ENCODE data around the gene UNC5CL. TPM values are rescaled to one million over a fixed set of nuclear protein-coding genes. Genes with fewer than 3 reads are reported as not detected.

The UNC5CL gene
- total RNA-seq, 1 experiment from 2014 or later: 10.6 TPM

DNA sequence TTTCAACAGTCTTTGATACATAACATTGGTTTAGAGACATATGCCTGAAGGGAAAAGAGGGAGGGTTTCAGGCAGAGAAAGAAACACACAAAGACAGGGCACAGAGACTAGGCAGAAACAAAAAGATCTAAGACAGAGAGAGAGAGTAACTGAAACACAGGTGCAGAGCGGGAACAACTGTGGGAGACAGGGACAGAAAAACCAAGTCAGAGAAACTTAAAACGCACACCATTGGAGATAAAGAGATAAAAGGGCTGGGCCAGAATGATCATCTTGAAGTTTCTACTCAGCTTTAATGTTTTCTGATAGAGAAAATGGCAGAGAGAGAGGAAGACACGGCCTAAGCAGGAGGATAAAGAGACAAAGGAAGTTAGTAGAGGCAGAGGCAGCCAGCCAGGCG, 11.8 kb downstream of the UNC5CL start:
- CTCF ChIA-PET: interaction anchor here (1.1 to 1.5 kb wide), 2 partner anchors 13 to 39 kb away, joined by 5 to 6 read pairs; no protein-coding TSS in a partner anchor
- Mint-ChIP-seq H3K9me3 (ENCODE audit: low read depth, unreplicated experiment) (no peaks in the 10 kb centered on the region), H3K27ac (ENCODE audit: unreplicated experiment) (no peak overlapping the region), H3K4me3 (ENCODE audit: low read depth, unreplicated experiment) (no peak overlapping the region), H3K4me1 (ENCODE audit: low read depth, unreplicated experiment) (peaks cover 19% of the 10 kb centered on the region), H3K36me3 (ENCODE audit: insufficient read depth, unreplicated experiment) (no peaks in the 10 kb centered on the region), H3K27me3 (ENCODE audit: unreplicated experiment) (no peaks in the 10 kb centered on the region)
- DNase-seq: no peak
- intact Hi-C loops (cut with micrococcal nuclease; ENCODE audit: unreplicated experiment): loop anchor here (5.0 kb wide), 2 partner anchors 40 to 700 kb away; no protein-coding TSS in a partner anchor
- no TSS peak for BruUV-seq (replicated peaks)
- TF ChIP-seq, protein P1, sequence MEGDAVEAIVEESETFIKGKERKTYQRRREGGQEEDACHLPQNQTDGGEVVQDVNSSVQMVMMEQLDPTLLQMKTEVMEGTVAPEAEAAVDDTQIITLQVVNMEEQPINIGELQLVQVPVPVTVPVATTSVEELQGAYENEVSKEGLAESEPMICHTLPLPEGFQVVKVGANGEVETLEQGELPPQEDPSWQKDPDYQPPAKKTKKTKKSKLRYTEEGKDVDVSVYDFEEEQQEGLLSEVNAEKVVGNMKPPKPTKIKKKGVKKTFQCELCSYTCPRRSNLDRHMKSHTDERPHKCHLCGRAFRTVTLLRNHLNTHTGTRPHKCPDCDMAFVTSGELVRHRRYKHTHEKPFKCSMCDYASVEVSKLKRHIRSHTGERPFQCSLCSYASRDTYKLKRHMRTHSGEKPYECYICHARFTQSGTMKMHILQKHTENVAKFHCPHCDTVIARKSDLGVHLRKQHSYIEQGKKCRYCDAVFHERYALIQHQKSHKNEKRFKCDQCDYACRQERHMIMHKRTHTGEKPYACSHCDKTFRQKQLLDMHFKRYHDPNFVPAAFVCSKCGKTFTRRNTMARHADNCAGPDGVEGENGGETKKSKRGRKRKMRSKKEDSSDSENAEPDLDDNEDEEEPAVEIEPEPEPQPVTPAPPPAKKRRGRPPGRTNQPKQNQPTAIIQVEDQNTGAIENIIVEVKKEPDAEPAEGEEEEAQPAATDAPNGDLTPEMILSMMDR (IDR thresholded peaks at IDR 0.05; ENCODE audit: unreplicated experiment): no peak

DNA sequence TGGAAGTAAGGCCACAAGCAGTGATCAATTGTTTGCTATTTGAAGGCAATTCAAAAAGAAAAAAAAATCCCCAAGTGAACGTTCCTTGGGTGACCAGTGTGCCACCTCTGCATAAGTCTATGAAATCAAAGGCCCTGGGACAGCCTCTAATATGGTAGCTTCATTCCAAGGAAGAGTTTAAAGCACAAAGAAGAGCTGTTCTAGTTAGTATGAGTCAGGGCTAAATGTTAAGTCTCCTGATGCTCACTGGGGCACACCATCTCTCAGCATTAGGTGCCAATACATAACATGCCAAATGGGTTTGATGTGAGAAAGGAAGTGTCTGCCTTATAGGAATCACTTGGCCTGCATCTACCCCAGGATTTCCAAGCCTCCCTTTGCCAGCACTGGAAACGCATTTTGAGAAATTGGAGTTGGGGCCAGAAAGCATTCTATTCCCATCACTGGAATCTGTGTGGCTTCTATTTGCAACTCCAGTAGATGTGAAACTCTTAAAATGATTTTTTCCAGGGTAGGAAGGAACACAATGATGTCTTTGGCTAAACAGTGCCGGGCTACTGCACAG, 13.0 kb downstream of the UNC5CL start:
- BruUV-seq (replicated peaks): no TSS peak
- H3K4me1 Mint-ChIP-seq (ENCODE audit: low read depth, unreplicated experiment): peaks cover 24% of the 10 kb centered on the region
- H3K9me3 Mint-ChIP-seq (ENCODE audit: low read depth, unreplicated experiment): no peaks in the 10 kb centered on the region
- TF ChIP-seq, protein P1 (IDR thresholded peaks at IDR 0.05; ENCODE audit: unreplicated experiment): no peak
- DNase-seq: no peak
- no peaks in the 10 kb centered on the region for H3K36me3 Mint-ChIP-seq (ENCODE audit: insufficient read depth, unreplicated experiment)
- no peak overlapping the region for H3K27ac Mint-ChIP-seq (ENCODE audit: unreplicated experiment)
- no peaks in the 10 kb centered on the region for H3K27me3 Mint-ChIP-seq (ENCODE audit: unreplicated experiment)
- intact Hi-C loops (cut with micrococcal nuclease; ENCODE audit: unreplicated experiment): loop anchor here (5.0 kb wide), 2 partner anchors 41 to 699 kb away; no protein-coding TSS in a partner anchor
- CTCF ChIA-PET: no interaction called here
- no peak overlapping the region for H3K4me3 Mint-ChIP-seq (ENCODE audit: low read depth, unreplicated experiment)

DNA sequence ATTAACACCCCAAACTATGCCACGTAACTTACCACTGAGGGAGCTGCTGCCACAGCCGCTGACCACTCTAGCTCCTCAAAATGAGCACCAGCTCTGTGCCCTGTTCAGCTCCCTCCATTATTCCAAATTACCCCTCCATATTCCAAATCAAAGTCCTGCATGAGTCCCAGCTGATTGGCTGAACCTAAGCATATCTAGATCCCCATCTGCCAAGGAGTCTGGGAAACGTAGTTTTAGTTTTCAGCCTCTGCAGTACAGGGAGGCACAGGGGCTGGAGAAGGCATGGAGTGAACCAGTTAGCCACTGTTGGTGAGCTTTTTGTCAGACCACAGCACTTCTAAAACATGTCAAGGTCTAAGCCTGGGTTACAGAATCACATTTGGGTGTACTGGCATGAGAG, 15.9 kb downstream of the UNC5CL start:
- no peaks in the 10 kb centered on the region for H3K27me3 Mint-ChIP-seq (ENCODE audit: unreplicated experiment)
- CTCF ChIA-PET: no interaction called here
- no TSS peak for BruUV-seq (replicated peaks)
- H3K9me3 Mint-ChIP-seq (ENCODE audit: low read depth, unreplicated experiment): no peaks in the 10 kb centered on the region
- no peak overlapping the region for H3K27ac Mint-ChIP-seq (ENCODE audit: unreplicated experiment)
- H3K4me3 Mint-ChIP-seq (ENCODE audit: low read depth, unreplicated experiment): no peak overlapping the region
- intact Hi-C loops (cut with micrococcal nuclease; ENCODE audit: unreplicated experiment): loop anchor here (2.0 kb wide), 1 partner anchor 128 kb away; no protein-coding TSS in a partner anchor
- H3K4me1 Mint-ChIP-seq (ENCODE audit: low read depth, unreplicated experiment): peaks cover 14% of the 10 kb centered on the region
- H3K36me3 Mint-ChIP-seq (ENCODE audit: insufficient read depth, unreplicated experiment): no peaks in the 10 kb centered on the region
- TF ChIP-seq, protein P1 (IDR thresholded peaks at IDR 0.05; ENCODE audit: unreplicated experiment): no peak
- DNase-seq: no peak

DNA sequence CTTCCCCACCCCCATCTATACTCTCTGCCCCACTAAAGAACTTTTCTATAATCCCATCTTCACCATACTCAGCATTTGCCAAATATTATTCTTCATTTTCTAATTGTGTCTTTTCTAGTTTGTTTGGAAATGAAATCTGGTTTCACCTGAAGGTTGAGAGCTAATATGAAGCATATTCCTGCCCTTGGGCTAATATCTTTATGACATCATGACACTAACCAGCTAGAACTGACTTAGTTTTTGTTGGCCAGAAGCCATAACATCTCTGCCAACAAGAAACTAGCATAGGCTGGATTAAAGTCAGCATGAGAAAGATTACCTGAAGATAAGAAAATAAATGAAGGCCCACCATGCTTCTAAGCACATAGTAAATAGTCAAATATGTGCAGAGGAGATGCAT, 16.7 kb downstream of the UNC5CL start:
- H3K4me3 Mint-ChIP-seq (ENCODE audit: low read depth, unreplicated experiment): no peak overlapping the region
- H3K27me3 Mint-ChIP-seq (ENCODE audit: unreplicated experiment): no peaks in the 10 kb centered on the region
- DNase-seq: no peak
- TF ChIP-seq, protein P1 (IDR thresholded peaks at IDR 0.05; ENCODE audit: unreplicated experiment): no peak
- H3K36me3 Mint-ChIP-seq (ENCODE audit: insufficient read depth, unreplicated experiment): no peaks in the 10 kb centered on the region
- CTCF ChIA-PET: no interaction called here
- H3K27ac Mint-ChIP-seq (ENCODE audit: unreplicated experiment): no peak overlapping the region
- H3K9me3 Mint-ChIP-seq (ENCODE audit: low read depth, unreplicated experiment): no peaks in the 10 kb centered on the region
- BruUV-seq (replicated peaks): no TSS peak
- intact Hi-C loops (cut with micrococcal nuclease; ENCODE audit: unreplicated experiment): loop anchor here (2.0 kb wide), 1 partner anchor 127 kb away; no protein-coding TSS in a partner anchor
- peaks cover 7% of the 10 kb centered on the region for H3K4me1 Mint-ChIP-seq (ENCODE audit: low read depth, unreplicated experiment)
